ENCODE data around the gene ITGA7. TPM values are rescaled to one million over a fixed set of nuclear protein-coding genes. Genes with fewer than 3 reads are reported as not detected.

The ITGA7 gene
- total RNA-seq, 2 donors from 2014 or later: 3.2 to 8.7 TPM

DNA sequence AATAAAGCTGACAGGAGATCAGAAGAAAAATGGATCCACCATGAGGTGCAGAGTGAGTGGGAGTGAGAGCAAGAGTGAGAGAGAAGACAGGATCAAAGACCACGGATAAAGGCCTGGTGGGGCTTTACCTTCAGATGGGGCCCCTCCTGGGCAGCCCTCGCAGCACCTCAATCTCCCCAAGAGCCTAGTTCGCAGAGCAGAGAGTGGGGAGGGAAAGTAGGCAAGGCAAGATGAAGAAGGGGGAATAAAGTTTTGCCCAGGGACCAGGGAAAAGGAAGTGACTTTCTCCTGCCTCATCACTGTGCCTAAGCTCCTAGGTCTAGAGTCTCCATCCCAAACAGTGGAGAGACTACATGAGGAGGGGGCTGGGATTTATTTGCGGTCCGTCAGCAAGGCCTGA is 60.7 kb downstream of the ITGA7 start:
- H3K4me3 Mint-ChIP-seq: peak overlapping the region; percentile 72
- H3K36me3 Mint-ChIP-seq (ENCODE audit: low read depth): no peaks in the 10 kb centered on the region
- no peak overlapping the region for H3K27ac Mint-ChIP-seq
- H3K9me3 Mint-ChIP-seq: peaks cover 10% of the 10 kb centered on the region
- H3K4me1 Mint-ChIP-seq: peaks cover 31% of the 10 kb centered on the region
- no peaks in the 10 kb centered on the region for H3K27me3 Mint-ChIP-seq
- ATAC-seq (replicated peaks): no peak

- Mint-ChIP-seq H3K4me3 (no peak overlapping the region), H3K4me1 (peaks cover 24% of the 10 kb centered on the region), H3K27ac (no peak overlapping the region), H3K9me3 (peaks cover 2% of the 10 kb centered on the region), H3K27me3 (no peaks in the 10 kb centered on the region), H3K36me3 (ENCODE audit: low read depth) (no peaks in the 10 kb centered on the region)
- no peak for ATAC-seq (replicated peaks)
Observed at GRCh38 chr12:55644591-55644990, 63.1 kb downstream of the ITGA7 start.

GRCh38 chr12:55642669-55643068 is 65.0 kb downstream of the ITGA7 start:
- peak; percentile 36 for ATAC-seq (replicated peaks)
- Mint-ChIP-seq H3K4me3 (no peak overlapping the region), H3K9me3 (no peaks in the 10 kb centered on the region), H3K36me3 (ENCODE audit: low read depth) (no peaks in the 10 kb centered on the region), H3K27ac (no peak overlapping the region), H3K27me3 (peaks cover 1% of the 10 kb centered on the region), H3K4me1 (peaks cover 24% of the 10 kb centered on the region)

DNA sequence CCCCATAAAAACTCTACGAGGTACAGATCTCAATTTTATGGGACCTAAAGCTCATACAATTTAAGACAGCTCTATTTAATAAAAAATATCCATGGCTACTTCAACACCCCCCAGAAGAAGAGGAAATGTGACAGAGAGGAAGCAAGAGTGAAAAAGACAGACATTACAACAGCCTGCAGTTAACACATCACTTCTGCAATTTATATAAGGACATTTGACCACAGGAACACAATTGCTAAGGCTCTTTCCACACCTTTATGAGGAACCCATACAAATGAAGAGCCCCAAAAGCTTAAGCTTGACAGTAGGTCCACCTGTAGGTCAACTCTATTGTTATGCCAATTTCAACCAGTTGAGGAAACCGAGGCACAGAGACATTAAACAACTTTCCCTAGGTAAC is 65.4 kb downstream of the ITGA7 start:
- H3K27ac Mint-ChIP-seq: no peak overlapping the region
- H3K27me3 Mint-ChIP-seq: peaks cover 5% of the 10 kb centered on the region
- ATAC-seq (replicated peaks): no peak
- H3K36me3 Mint-ChIP-seq (ENCODE audit: low read depth): no peaks in the 10 kb centered on the region
- no peaks in the 10 kb centered on the region for H3K9me3 Mint-ChIP-seq
- no peak overlapping the region for H3K4me3 Mint-ChIP-seq
- H3K4me1 Mint-ChIP-seq: peaks cover 28% of the 10 kb centered on the region

- peaks cover 26% of the 10 kb centered on the region for H3K4me1 Mint-ChIP-seq
Observed at GRCh38 chr12:55641595-55641994, 66.1 kb downstream of the ITGA7 start.

DNA sequence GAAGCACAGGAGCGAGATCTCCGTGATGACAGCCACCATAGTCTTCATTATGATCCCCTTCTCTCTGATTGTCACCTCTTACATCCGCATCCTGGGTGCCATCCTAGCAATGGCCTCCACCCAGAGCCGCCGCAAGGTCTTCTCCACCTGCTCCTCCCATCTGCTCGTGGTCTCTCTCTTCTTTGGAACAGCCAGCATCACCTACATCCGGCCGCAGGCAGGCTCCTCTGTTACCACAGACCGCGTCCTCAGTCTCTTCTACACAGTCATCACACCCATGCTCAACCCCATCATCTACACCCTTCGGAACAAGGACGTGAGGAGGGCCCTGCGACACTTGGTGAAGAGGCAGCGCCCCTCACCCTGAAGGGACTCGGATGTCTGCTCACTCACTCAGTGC is 70.2 kb downstream of the ITGA7 start:
- peaks cover 9% of the 10 kb centered on the region for H3K27me3 Mint-ChIP-seq
- H3K27ac Mint-ChIP-seq: peak overlapping the region; percentile 35
- ATAC-seq (replicated peaks): peak; percentile 87
- H3K4me1 Mint-ChIP-seq: peaks cover 12% of the 10 kb centered on the region
- peak overlapping the region; percentile 37 for H3K4me3 Mint-ChIP-seq
- no peaks in the 10 kb centered on the region for H3K36me3 Mint-ChIP-seq (ENCODE audit: low read depth)
- H3K9me3 Mint-ChIP-seq: no peaks in the 10 kb centered on the region

More at GRCh38 chr12:55641595-55641994, 66.1 kb downstream of the ITGA7 start:
- no peaks in the 10 kb centered on the region for H3K9me3 Mint-ChIP-seq
- no peak overlapping the region for H3K27ac Mint-ChIP-seq
- ATAC-seq (replicated peaks): no peak
- H3K36me3 Mint-ChIP-seq (ENCODE audit: low read depth): no peaks in the 10 kb centered on the region
- peaks cover 6% of the 10 kb centered on the region for H3K27me3 Mint-ChIP-seq
- H3K4me3 Mint-ChIP-seq: no peak overlapping the region

DNA sequence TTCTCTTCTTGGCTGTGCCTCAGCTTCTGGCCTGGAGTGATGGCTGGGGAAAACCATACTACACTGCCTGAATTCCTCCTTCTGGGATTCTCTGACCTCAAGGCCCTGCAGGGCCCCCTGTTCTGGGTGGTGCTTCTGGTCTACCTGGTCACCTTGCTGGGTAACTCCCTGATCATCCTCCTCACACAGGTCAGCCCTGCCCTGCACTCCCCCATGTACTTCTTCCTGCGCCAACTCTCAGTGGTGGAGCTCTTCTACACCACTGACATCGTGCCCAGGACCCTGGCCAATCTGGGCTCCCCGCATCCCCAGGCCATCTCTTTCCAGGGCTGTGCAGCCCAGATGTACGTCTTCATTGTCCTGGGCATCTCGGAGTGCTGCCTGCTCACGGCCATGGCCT is 70.9 kb downstream of the ITGA7 start, which contains the start of gene OR10P1:
Gene OR10P1 (plus strand): TSS at position 40 of the 400 bp plus-strand sequence. CDS start 0 bp downstream, at position 40.
- ATAC-seq (replicated peaks): no peak
- Mint-ChIP-seq H3K4me3 (peak within 1 kb of the TSS; percentile 37), H3K9me3 (no peaks in the 10 kb centered on the region), H3K27ac (peak within 1 kb of the TSS; percentile 35), H3K36me3 (ENCODE audit: low read depth) (no peaks in the 10 kb centered on the region), H3K4me1 (peaks cover 7% of the 10 kb centered on the region), H3K27me3 (peaks cover 9% of the 10 kb centered on the region)

DNA sequence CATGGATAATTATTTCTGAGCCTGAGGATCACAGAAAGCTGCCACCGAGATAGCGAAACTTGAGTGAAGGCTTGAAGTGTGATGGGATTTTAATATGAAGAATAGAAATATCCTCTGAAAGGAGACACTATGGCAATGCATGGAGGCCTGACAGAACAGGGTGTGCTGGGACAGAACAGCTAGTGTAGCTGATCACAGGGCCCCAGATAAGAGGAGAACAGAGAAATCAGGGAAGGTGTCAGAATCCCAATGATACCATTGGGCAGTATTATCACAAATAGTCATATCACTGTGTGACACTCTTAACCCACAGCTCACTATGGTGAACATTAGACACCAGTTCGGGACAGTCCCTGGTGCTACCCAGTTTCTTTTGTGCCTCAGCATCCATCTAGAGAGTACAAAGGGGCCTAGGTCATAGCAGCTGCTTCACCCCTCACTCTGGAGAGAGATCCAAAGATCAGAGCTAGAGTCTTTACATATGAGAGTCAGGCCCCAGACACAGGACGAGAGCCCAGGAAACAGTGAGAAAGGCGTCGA is 71.5 kb downstream of the ITGA7 start:
- Mint-ChIP-seq H3K4me3 (no peak overlapping the region), H3K36me3 (ENCODE audit: low read depth) (no peaks in the 10 kb centered on the region), H3K27ac (no peak overlapping the region), H3K27me3 (peaks cover 9% of the 10 kb centered on the region), H3K4me1 (peaks cover 7% of the 10 kb centered on the region), H3K9me3 (no peaks in the 10 kb centered on the region)
- ATAC-seq (replicated peaks): peak; percentile 86

Other genes with a start within 250 kb of the ITGA7 start
- not detected for gene OR6C70, start 237.8 kb downstream of the ITGA7 start, total RNA-seq
- gene OR6C68, start 215.5 kb downstream of the ITGA7 start, total RNA-seq: not detected
- gene OR6C4, start 158.3 kb downstream of the ITGA7 start, total RNA-seq: not detected
- under 1 TPM in 1 of 2 donors, not detected in 1; 0.15 TPM for gene OR2AP1, start 135.4 kb downstream of the ITGA7 start, total RNA-seq
- not detected for gene OR10P1, start 71.0 kb downstream of the ITGA7 start, total RNA-seq
- 100 to 1,000 TPM; 104 to 118 TPM for gene BLOC1S1, start 8.1 kb upstream of the ITGA7 start, total RNA-seq
- 10 to 100 TPM; 13.0 to 13.5 TPM for gene RDH5, start 12.5 kb upstream of the ITGA7 start, total RNA-seq
- gene CD63, start 21.1 kb upstream of the ITGA7 start, total RNA-seq: 100 to 1,000 TPM; 211 to 237 TPM
- 10 to 100 TPM in 1 of 2 donors, 1 to 10 TPM in 1; 7.4 to 14.1 TPM for gene GDF11, start 35.2 kb upstream of the ITGA7 start, total RNA-seq
- 100 to 1,000 TPM in 1 of 2 donors, 10 to 100 TPM in 1; 63.6 to 103 TPM for gene SARNP, start 109.8 kb upstream of the ITGA7 start, total RNA-seq
- 10 to 100 TPM; 26.5 to 40.2 TPM for gene ORMDL2, start 110.1 kb upstream of the ITGA7 start, total RNA-seq
- gene DNAJC14, start 121.7 kb upstream of the ITGA7 start, total RNA-seq: 10 to 100 TPM; 30.7 to 33.0 TPM
- not detected for gene MMP19, start 135.0 kb upstream of the ITGA7 start, total RNA-seq
- gene PYM1, start 220.0 kb upstream of the ITGA7 start, total RNA-seq: 10 to 100 TPM; 23.4 to 35.6 TPM
- 100 to 1,000 TPM; 282 to 502 TPM for gene DGKA, start 223.3 kb upstream of the ITGA7 start, total RNA-seq

Data from activated T-helper 17 cell treated with anti-CD3 and anti-CD28 coated beads, Interleukin-2, amount 50 U/mL, for 72 hours (primary cell).